ENCODE measurements around the gene WNK1.
"Not testable (repeated sequence)": the region's sequence is repeated elsewhere in the genome, so short reads cannot be mapped to it uniquely, and the experiment has no call there.

Gene WNK1

DNA sequence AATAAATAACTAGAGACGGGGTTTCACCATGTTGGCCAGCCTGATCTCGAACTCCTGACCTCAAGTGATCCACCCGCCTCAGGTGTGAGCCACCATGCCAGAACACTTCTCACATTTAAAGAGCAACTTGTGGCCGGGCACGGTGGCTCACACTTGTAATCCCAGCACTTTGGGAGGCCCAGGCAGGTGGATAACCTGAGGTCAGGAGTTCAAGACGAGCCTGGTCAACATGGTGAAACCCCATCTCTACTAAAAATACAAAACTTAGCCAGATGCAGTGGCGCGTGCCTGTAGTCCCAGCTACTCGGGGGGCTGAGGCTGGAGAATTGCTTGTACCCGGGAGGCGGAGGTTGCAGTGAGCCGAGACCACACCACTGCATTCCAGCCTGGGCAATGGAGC lies 183.5 kb downstream of the WNK1 start:
- not testable (repeated sequence) for H2BK5ac ChIP-seq (ENCODE audit: low read length); H2BK12ac ChIP-seq (ENCODE audit: low read length); H4K91ac ChIP-seq (ENCODE audit: low read depth, low read length, poor library complexity); H3K27ac ChIP-seq (replicated peaks; ENCODE audit: low read length); H3K4me1 ChIP-seq (ENCODE audit: control insufficient read depth in 2 of 2, insufficient read depth in 1 of 2, low read depth in 1 of 2, low read length in 2 of 2); H2AK5ac ChIP-seq (ENCODE audit: low read depth, low read length); H3K9ac ChIP-seq (ENCODE audit: low read depth, low read length, poor library complexity); H4K8ac ChIP-seq (ENCODE audit: low read depth, low read length); DNase-seq (ENCODE audit: low spot score); H3K4me3 ChIP-seq (ENCODE audit: low read length in 2 of 2); H2BK15ac ChIP-seq (ENCODE audit: low read length); H2AFZ ChIP-seq (ENCODE audit: low read length); H3K27me3 ChIP-seq (ENCODE audit: control insufficient read depth in 3 of 3, insufficient read depth in 3 of 3, low read depth in 1 of 3, low read length in 3 of 3); H3K18ac ChIP-seq (ENCODE audit: low read length); H3K23ac ChIP-seq (ENCODE audit: low read depth, low read length, poor library complexity); H2BK120ac ChIP-seq (ENCODE audit: low read depth, low read length); H3K4ac ChIP-seq (ENCODE audit: low read length); H3K9me3 ChIP-seq (replicated peaks in 1 of 2; ENCODE audit: control insufficient read depth in 2 of 2, insufficient read depth in 1 of 2, low read depth in 1 of 2, low read length in 2 of 2); H3K4me2 ChIP-seq (ENCODE audit: insufficient read depth, low read length, poor library complexity, severe bottlenecking); H3K14ac ChIP-seq (ENCODE audit: low read length)
- Histone ChIP-seq H3K36me3 (replicated peaks in 1 of 2; ENCODE audit: control insufficient read depth in 2 of 2, insufficient read depth in 2 of 2, low read length in 2 of 2) (peaks cover 16 to 43% of the 10 kb centered on the region in 2 donors), H3K79me1 (ENCODE audit: low read depth, low read length) (peaks cover 12% of the 10 kb centered on the region)
- WGBS, 2 donors (ENCODE audit: extremely low coverage in 2 of 2, insufficient read length in 2 of 2, insufficient replicate concordance in 1 of 2), result no CpG with 5 or more reads among the region's 12 CpGs

DNA sequence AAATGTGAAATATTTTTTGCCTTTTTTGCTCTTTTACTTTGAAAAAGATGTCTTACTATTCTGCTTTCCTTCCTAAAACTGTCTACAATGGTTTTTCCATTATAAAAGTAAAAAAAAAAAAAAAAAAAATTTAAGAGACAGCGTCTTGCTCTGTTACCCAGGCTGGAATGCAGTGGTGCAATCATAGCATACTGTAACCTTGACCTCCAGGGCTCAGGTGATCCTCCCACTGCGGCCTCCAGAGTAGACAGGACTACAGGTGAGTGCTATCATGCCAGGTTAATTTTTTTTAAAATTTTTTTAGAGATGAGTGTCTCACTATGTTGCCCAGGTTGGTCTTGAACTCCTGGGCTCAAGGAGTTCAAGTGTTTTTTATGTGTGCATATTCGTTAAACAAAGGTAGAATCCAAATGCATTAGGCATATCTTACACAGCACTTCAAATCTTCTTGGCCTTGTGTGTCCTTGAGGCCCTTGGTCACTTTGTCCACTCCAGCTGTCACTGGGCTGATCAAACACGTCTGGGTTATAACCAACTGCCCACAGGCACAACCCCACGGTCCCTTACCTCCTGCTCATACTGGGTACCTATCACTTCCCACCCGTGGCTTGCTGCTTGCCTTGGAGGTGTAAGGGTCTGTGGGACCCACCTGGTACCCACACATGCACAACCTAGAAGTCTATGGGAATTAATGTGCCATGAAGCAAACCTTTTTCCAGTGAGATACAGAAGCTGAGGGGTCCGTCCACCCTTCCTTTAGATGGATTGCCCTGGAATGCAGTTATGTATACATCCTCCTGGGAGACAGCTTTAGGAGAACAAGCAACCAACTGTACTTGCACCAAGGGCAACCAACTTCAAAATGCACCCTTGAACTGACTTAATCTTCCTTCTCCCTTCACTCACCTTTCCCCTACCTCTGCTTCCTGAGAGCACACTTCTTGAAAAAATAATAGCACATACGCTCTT lies 184.3 kb downstream of the WNK1 start:
- WGBS, 2 donors (ENCODE audit: extremely low coverage in 2 of 2, insufficient read length in 2 of 2, insufficient replicate concordance in 1 of 2), result no CpG with 5 or more reads among the region's 8 CpGs
- Histone ChIP-seq H3K9ac (ENCODE audit: low read depth, low read length, poor library complexity) (no peak overlapping the region), H2BK12ac (ENCODE audit: low read length) (no peak overlapping the region), H3K36me3 (replicated peaks in 1 of 2; ENCODE audit: control insufficient read depth in 2 of 2, insufficient read depth in 2 of 2, low read length in 2 of 2) (peaks cover 11 to 38% of the 10 kb centered on the region in 2 donors), H4K8ac (ENCODE audit: low read depth, low read length) (no peak overlapping the region), H3K79me1 (ENCODE audit: low read depth, low read length) (peaks cover 11% of the 10 kb centered on the region), H3K4me2 (ENCODE audit: insufficient read depth, low read length, poor library complexity, severe bottlenecking) (no peak overlapping the region), H2BK15ac (ENCODE audit: low read length) (no peak overlapping the region), H3K27me3 (ENCODE audit: control insufficient read depth in 3 of 3, insufficient read depth in 3 of 3, low read depth in 1 of 3, low read length in 3 of 3) (no peaks in the 10 kb centered on the region), H3K9me3 (replicated peaks in 1 of 2; ENCODE audit: control insufficient read depth in 2 of 2, insufficient read depth in 1 of 2, low read depth in 1 of 2, low read length in 2 of 2) (peaks cover 0 to under 1% of the 10 kb centered on the region in 2 donors), H2AFZ (ENCODE audit: low read length) (no peak overlapping the region), H3K14ac (ENCODE audit: low read length) (no peak overlapping the region), H3K18ac (ENCODE audit: low read length) (no peak overlapping the region), H3K4me1 (ENCODE audit: control insufficient read depth in 2 of 2, insufficient read depth in 1 of 2, low read depth in 1 of 2, low read length in 2 of 2) (no peaks in the 10 kb centered on the region), H3K4me3 (ENCODE audit: low read length in 2 of 2) (peak overlapping the region in 1 of 2 donors; percentile 46), H4K91ac (ENCODE audit: low read depth, low read length, poor library complexity) (no peak overlapping the region), H3K23ac (ENCODE audit: low read depth, low read length, poor library complexity) (no peak overlapping the region), H2BK120ac (ENCODE audit: low read depth, low read length) (no peak overlapping the region), H2BK5ac (ENCODE audit: low read length) (no peak overlapping the region), H3K27ac (replicated peaks; ENCODE audit: low read length) (no peak overlapping the region), H3K4ac (ENCODE audit: low read length) (no peak overlapping the region), H2AK5ac (ENCODE audit: low read depth, low read length) (no peak overlapping the region)
- no peak for DNase-seq (ENCODE audit: low spot score)

DNA sequence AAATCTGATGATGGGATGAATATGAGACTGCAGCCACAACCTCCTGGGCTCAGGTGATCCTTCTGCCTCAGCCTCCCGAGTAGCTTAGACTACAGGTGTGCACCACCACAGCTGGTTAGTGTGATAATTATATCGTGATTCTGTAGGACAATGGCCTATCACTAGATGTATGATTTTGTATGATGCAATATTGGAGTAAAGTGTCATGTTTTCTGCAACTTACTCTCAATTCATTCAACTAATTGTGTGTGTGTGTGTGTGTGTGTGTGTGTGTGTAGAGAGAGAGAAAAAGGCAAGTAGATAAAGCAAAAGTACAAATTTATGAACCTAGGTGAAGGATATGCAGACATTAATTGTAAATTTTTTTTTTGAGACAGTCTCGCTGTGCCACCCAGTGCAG lies 186.4 kb downstream of the WNK1 start:
- Histone ChIP-seq H3K9me3 (replicated peaks in 1 of 2; ENCODE audit: control insufficient read depth in 2 of 2, insufficient read depth in 1 of 2, low read depth in 1 of 2, low read length in 2 of 2) (no peaks in the 10 kb centered on the region), H3K9ac (ENCODE audit: low read depth, low read length, poor library complexity) (no peak overlapping the region), H3K4me3 (ENCODE audit: low read length in 2 of 2) (no peak overlapping the region), H3K4ac (ENCODE audit: low read length) (no peak overlapping the region), H3K18ac (ENCODE audit: low read length) (no peak overlapping the region), H3K4me1 (ENCODE audit: control insufficient read depth in 2 of 2, insufficient read depth in 1 of 2, low read depth in 1 of 2, low read length in 2 of 2) (no peaks in the 10 kb centered on the region), H2BK15ac (ENCODE audit: low read length) (no peak overlapping the region), H4K8ac (ENCODE audit: low read depth, low read length) (no peak overlapping the region), H3K4me2 (ENCODE audit: insufficient read depth, low read length, poor library complexity, severe bottlenecking) (no peak overlapping the region), H3K27me3 (ENCODE audit: control insufficient read depth in 3 of 3, insufficient read depth in 3 of 3, low read depth in 1 of 3, low read length in 3 of 3) (no peaks in the 10 kb centered on the region), H4K91ac (ENCODE audit: low read depth, low read length, poor library complexity) (no peak overlapping the region), H3K27ac (replicated peaks; ENCODE audit: low read length) (no peak overlapping the region), H3K23ac (ENCODE audit: low read depth, low read length, poor library complexity) (no peak overlapping the region), H2AK5ac (ENCODE audit: low read depth, low read length) (no peak overlapping the region), H2AFZ (ENCODE audit: low read length) (no peak overlapping the region), H3K79me1 (ENCODE audit: low read depth, low read length) (peaks cover 6% of the 10 kb centered on the region), H3K14ac (ENCODE audit: low read length) (no peak overlapping the region), H2BK5ac (ENCODE audit: low read length) (no peak overlapping the region), H2BK12ac (ENCODE audit: low read length) (no peak overlapping the region), H2BK120ac (ENCODE audit: low read depth, low read length) (no peak overlapping the region), H3K36me3 (replicated peaks in 1 of 2; ENCODE audit: control insufficient read depth in 2 of 2, insufficient read depth in 2 of 2, low read length in 2 of 2) (peaks cover 6 to 47% of the 10 kb centered on the region in 2 donors)
- no CpG with 5 or more reads among the region's 3 CpGs for WGBS, 2 donors (ENCODE audit: extremely low coverage in 2 of 2, insufficient read length in 2 of 2, insufficient replicate concordance in 1 of 2)
- DNase-seq (ENCODE audit: low spot score), result no peak

DNA sequence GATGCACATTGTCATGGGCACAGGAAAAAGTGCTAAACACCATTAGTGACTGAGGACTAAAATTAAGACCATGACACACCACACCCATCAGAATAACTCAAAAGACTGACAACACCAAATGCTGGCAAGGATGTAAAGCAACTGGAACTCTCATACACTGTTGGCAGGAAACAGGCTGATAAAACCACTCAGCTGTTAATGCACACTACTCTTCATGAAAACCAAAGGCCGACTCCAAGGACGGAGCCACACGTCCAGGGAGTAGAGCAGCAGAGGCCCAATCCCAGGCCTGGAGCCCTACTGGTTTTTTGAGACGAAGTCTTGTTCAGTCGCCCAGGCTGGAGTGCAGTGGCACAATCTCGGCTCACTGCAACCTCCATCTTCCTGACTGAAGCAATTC lies 190.7 kb downstream of the WNK1 start:
- H2BK12ac ChIP-seq (ENCODE audit: low read length), result no peak overlapping the region
- no peak overlapping the region for H2AFZ ChIP-seq (ENCODE audit: low read length)
- H3K23ac ChIP-seq (ENCODE audit: low read depth, low read length, poor library complexity), result no peak overlapping the region
- H3K14ac ChIP-seq (ENCODE audit: low read length), result no peak overlapping the region
- no peak overlapping the region for H3K4ac ChIP-seq (ENCODE audit: low read length)
- DNase-seq (ENCODE audit: low spot score), result no peak
- no peak overlapping the region for H3K18ac ChIP-seq (ENCODE audit: low read length)
- H3K4me3 ChIP-seq (ENCODE audit: low read length in 2 of 2), result no peak overlapping the region
- H3K27me3 ChIP-seq (ENCODE audit: control insufficient read depth in 3 of 3, insufficient read depth in 3 of 3, low read depth in 1 of 3, low read length in 3 of 3), result no peaks in the 10 kb centered on the region
- H4K91ac ChIP-seq (ENCODE audit: low read depth, low read length, poor library complexity), result no peak overlapping the region
- WGBS, 2 donors (ENCODE audit: extremely low coverage in 2 of 2, insufficient read length in 2 of 2, insufficient replicate concordance in 1 of 2), result no CpG with 5 or more reads among the region's 6 CpGs
- H3K27ac ChIP-seq (replicated peaks; ENCODE audit: low read length), result no peak overlapping the region
- no peak overlapping the region for H3K4me2 ChIP-seq (ENCODE audit: insufficient read depth, low read length, poor library complexity, severe bottlenecking)
- peaks cover 5 to 48% of the 10 kb centered on the region in 2 donors for H3K36me3 ChIP-seq (replicated peaks in 1 of 2; ENCODE audit: control insufficient read depth in 2 of 2, insufficient read depth in 2 of 2, low read length in 2 of 2)
- H3K9me3 ChIP-seq (replicated peaks in 1 of 2; ENCODE audit: control insufficient read depth in 2 of 2, insufficient read depth in 1 of 2, low read depth in 1 of 2, low read length in 2 of 2), result no peaks in the 10 kb centered on the region
- no peak overlapping the region for H2BK15ac ChIP-seq (ENCODE audit: low read length)
- H2BK5ac ChIP-seq (ENCODE audit: low read length), result no peak overlapping the region
- H2AK5ac ChIP-seq (ENCODE audit: low read depth, low read length), result no peak overlapping the region
- H3K4me1 ChIP-seq (ENCODE audit: control insufficient read depth in 2 of 2, insufficient read depth in 1 of 2, low read depth in 1 of 2, low read length in 2 of 2), result no peaks in the 10 kb centered on the region
- no peak overlapping the region for H4K8ac ChIP-seq (ENCODE audit: low read depth, low read length)
- no peak overlapping the region for H2BK120ac ChIP-seq (ENCODE audit: low read depth, low read length)
- peaks cover 4% of the 10 kb centered on the region for H3K79me1 ChIP-seq (ENCODE audit: low read depth, low read length)
- no peak overlapping the region for H3K9ac ChIP-seq (ENCODE audit: low read depth, low read length, poor library complexity)
